Mesendoderm (in vitro differentiated cells): Measurements from ENCODE around the gene SMYD2.
A peak's percentile ranks its signal among the peaks of the same experiment; 100 is the strongest.

Experiments
- DNase-seq: peaks from one replicate; pipeline ENCODE4 v3.0.0; 2013
- H2AK5ac ChIP-seq: 2 replicates; pipeline ENCODE4 v1.6.1; 2013; ENCODE audit warnings: low read length, inconsistent platforms
- H2BK120ac ChIP-seq: 2 replicates; pipeline ENCODE4 v1.6.1; 2013; ENCODE audit warnings: low read depth, mild to moderate bottlenecking, low read length, moderate library complexity, mixed read lengths
- H2BK15ac ChIP-seq: replicated peaks from 2 replicates; pipeline ENCODE4 v1.6.1; 2013; ENCODE audit warnings: low read depth, mild to moderate bottlenecking, moderate library complexity
- H2BK5ac ChIP-seq: 2 replicates; pipeline ENCODE4 v1.6.1; 2013; ENCODE audit warnings: low read length, inconsistent platforms
- H3K18ac ChIP-seq: 2 replicates; pipeline ENCODE4 v1.6.1; 2013; ENCODE audit warnings: mild to moderate bottlenecking, low read length, mixed read lengths
- H3K23ac ChIP-seq: one replicate; pipeline ENCODE4 v1.6.1; 2013; ENCODE audit warnings: low read length
- H3K27ac ChIP-seq: 2 replicates; pipeline ENCODE4 v1.5.1; 2013; ENCODE audit warnings: low read depth, mild to moderate bottlenecking, inconsistent platforms, low read length, moderate library complexity
- H3K27me3 ChIP-seq: 2 replicates; pipeline ENCODE4 v1.6.1; 2013; ENCODE audit warnings: low read length, control low read depth, mild to moderate bottlenecking, inconsistent platforms; ENCODE audit not compliant: insufficient read depth, poor library complexity
- H3K36me3 ChIP-seq: 2 replicates; pipeline ENCODE4 v1.6.1; 2013; ENCODE audit warnings: low read length, inconsistent platforms; ENCODE audit not compliant: control insufficient read depth, insufficient read depth
- H3K4ac ChIP-seq: one replicate; pipeline ENCODE4 v1.6.1; 2013; ENCODE audit warnings: low read depth, mild to moderate bottlenecking, low read length, moderate library complexity
- H3K4me1 ChIP-seq: 2 replicates; pipeline ENCODE4 v1.6.1; 2013; ENCODE audit warnings: low read depth, low read length, inconsistent platforms; ENCODE audit not compliant: control insufficient read depth
- H3K4me2 ChIP-seq: 2 replicates; pipeline ENCODE4 v1.6.1; 2013; ENCODE audit warnings: low read length
- H3K4me3 ChIP-seq: 2 replicates; pipeline ENCODE4 v1.5.1; 2013; ENCODE audit warnings: mild to moderate bottlenecking, low read length
- H3K56ac ChIP-seq: one replicate; pipeline ENCODE4 v1.6.1; 2013; ENCODE audit warnings: low read length
- H3K79me1 ChIP-seq: 2 replicates; pipeline ENCODE4 v1.6.1; 2013; ENCODE audit warnings: low read length, inconsistent platforms
- H3K79me2 ChIP-seq: 2 replicates; pipeline ENCODE4 v1.6.1; 2013; ENCODE audit warnings: mild to moderate bottlenecking, low read length; ENCODE audit not compliant: control insufficient read depth, insufficient read depth
- H3K9ac ChIP-seq: 2 replicates; pipeline ENCODE4 v1.6.1; 2013; ENCODE audit warnings: low read length, inconsistent platforms
- H4K5ac ChIP-seq: one replicate; pipeline ENCODE4 v1.6.1; 2013; ENCODE audit warnings: low read length
- H4K8ac ChIP-seq: one replicate; pipeline ENCODE4 v1.6.1; 2013; ENCODE audit warnings: low read depth, mild to moderate bottlenecking, control low read depth, low read length, moderate library complexity
- WGBS: extraction: QIAGEN DNeasy Blood & Tissue Kit; methylation state at CpG from one replicate; pipeline ENCODE4 v1.1.7; 2013; ENCODE audit warnings: low lambda C conversion rate, missing lambda C conversion rate; ENCODE audit not compliant: insufficient coverage; ENCODE audit errors: extremely low coverage; 5-methylcytosine and 5-hydroxymethylcytosine counted together

Gene SMYD2

DNA sequence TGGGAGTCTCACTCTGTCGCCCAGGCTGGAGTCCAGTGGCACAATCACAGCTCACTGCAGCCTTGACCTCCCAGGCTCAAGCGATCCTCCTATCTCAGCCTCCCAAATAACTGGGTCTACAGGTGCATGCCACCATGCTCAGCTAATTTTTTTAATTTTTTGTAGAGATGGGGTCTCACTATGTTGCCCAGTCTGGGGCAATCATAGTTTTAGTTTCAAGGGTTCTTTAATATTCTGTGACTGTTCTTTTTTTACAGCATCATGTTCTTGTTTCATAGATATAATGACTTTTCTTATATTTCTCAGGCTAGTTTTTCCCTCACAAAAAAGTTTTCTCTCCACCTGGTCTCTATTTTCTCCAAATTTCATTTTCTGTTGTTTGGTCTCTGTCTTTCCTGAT lies 25.4 kb upstream of the SMYD2 start:
- Histone ChIP-seq H3K56ac (no peak overlapping the region), H3K27me3 (no peaks in the 10 kb centered on the region), H2BK120ac (no peak overlapping the region), H3K4me1 (no peaks in the 10 kb centered on the region), H3K79me2 (no peaks in the 10 kb centered on the region), H3K4ac (no peak overlapping the region), H2BK5ac (no peak overlapping the region), H3K23ac (no peak overlapping the region), H3K4me2 (no peak overlapping the region), H2BK15ac (no peak overlapping the region), H4K8ac (no peak overlapping the region), H2AK5ac (no peak overlapping the region), H3K79me1 (no peaks in the 10 kb centered on the region), H3K18ac (no peak overlapping the region), H3K9ac (no peak overlapping the region), H3K36me3 (no peaks in the 10 kb centered on the region), H4K5ac (no peak overlapping the region), H3K4me3 (no peak overlapping the region), H3K27ac (no peak overlapping the region)
- no CpG with 5 or more reads among the region's 2 CpGs for WGBS
- no peak for DNase-seq

DNA sequence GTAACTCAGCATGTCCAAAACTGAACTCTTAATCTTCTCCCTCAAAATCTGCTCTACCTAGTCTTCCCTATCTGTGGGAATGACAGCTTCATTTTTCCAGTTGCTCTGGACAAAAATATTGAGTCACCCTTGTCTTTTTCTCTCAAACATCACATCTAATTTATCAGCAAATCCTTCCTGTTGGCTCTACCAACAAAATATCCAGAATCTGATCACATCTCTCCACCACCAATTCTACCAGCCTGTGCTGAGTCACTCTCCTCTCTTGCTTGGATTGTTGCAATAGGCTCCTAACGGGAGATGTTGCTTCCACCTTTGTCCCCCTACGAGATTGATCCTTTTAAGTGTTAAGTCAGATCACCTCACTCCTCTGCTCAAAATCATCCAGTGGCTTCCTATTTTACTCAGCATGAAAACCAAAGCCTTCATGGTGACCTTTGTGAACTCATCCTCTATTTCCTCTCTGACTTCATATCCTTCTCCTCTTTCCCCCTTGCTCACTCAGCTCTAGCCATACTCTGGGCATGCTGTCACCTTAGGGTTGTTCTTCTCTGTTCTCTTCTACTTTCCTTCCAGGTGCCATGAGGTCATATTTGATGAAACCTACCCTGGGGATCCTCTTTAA lies 21.5 kb upstream of the SMYD2 start:
- H3K18ac ChIP-seq, result no peak overlapping the region
- H3K79me2 ChIP-seq, result no peaks in the 10 kb centered on the region
- H3K4me3 ChIP-seq, result no peak overlapping the region
- no peak overlapping the region for H3K23ac ChIP-seq
- H2BK15ac ChIP-seq, result no peak overlapping the region
- DNase-seq, result peak; percentile 48
- WGBS, result no CpG with 5 or more reads among the region's 2 CpGs
- H3K27me3 ChIP-seq, result no peaks in the 10 kb centered on the region
- no peak overlapping the region for H2BK5ac ChIP-seq
- H2AK5ac ChIP-seq, result no peak overlapping the region
- H3K56ac ChIP-seq, result peak overlapping the region; percentile 30
- no peaks in the 10 kb centered on the region for H3K79me1 ChIP-seq
- H4K5ac ChIP-seq, result no peak overlapping the region
- H3K4me2 ChIP-seq, result no peak overlapping the region
- no peaks in the 10 kb centered on the region for H3K36me3 ChIP-seq
- peaks cover 1% of the 10 kb centered on the region for H3K4me1 ChIP-seq
- no peak overlapping the region for H3K9ac ChIP-seq
- H3K4ac ChIP-seq, result no peak overlapping the region
- no peak overlapping the region for H2BK120ac ChIP-seq
- no peak overlapping the region for H4K8ac ChIP-seq
- no peak overlapping the region for H3K27ac ChIP-seq

GRCh38 chr1:214260561-214261205 lies 20.3 kb upstream of the SMYD2 start:
- H3K56ac ChIP-seq, result no peak overlapping the region
- no peak overlapping the region for H2BK5ac ChIP-seq
- WGBS, result no CpG with 5 or more reads among the region's 3 CpGs
- H3K18ac ChIP-seq, result no peak overlapping the region
- no peak overlapping the region for H3K4ac ChIP-seq
- H3K79me1 ChIP-seq, result no peaks in the 10 kb centered on the region
- H3K4me3 ChIP-seq, result no peak overlapping the region
- H2BK15ac ChIP-seq, result no peak overlapping the region
- H3K27ac ChIP-seq, result no peak overlapping the region
- H3K4me2 ChIP-seq, result no peak overlapping the region
- H2AK5ac ChIP-seq, result no peak overlapping the region
- no peak overlapping the region for H2BK120ac ChIP-seq
- no peak overlapping the region for H3K23ac ChIP-seq
- no peak for DNase-seq
- no peak overlapping the region for H4K5ac ChIP-seq
- no peak overlapping the region for H3K9ac ChIP-seq
- H3K27me3 ChIP-seq, result no peaks in the 10 kb centered on the region
- no peak overlapping the region for H4K8ac ChIP-seq
- H3K4me1 ChIP-seq, result peaks cover 1% of the 10 kb centered on the region
- H3K79me2 ChIP-seq, result no peaks in the 10 kb centered on the region
- H3K36me3 ChIP-seq, result no peaks in the 10 kb centered on the region

GRCh38 chr1:214261206-214262123 lies 19.5 kb upstream of the SMYD2 start:
- WGBS, result no CpG with 5 or more reads among the region's 15 CpGs
- H3K4me3 ChIP-seq, result no peak overlapping the region
- no peak overlapping the region for H2BK5ac ChIP-seq

GRCh38 chr1:214264196-214264595 lies 16.8 kb upstream of the SMYD2 start:
- Histone ChIP-seq H3K18ac (no peak overlapping the region), H3K36me3 (no peaks in the 10 kb centered on the region), H3K4me1 (peaks cover 1% of the 10 kb centered on the region), H3K23ac (no peak overlapping the region), H3K4me2 (no peak overlapping the region), H3K79me2 (no peaks in the 10 kb centered on the region), H3K27ac (no peak overlapping the region), H2AK5ac (no peak overlapping the region), H4K8ac (no peak overlapping the region), H3K27me3 (no peaks in the 10 kb centered on the region), H2BK15ac (no peak overlapping the region), H3K4ac (no peak overlapping the region), H2BK120ac (no peak overlapping the region), H3K4me3 (no peak overlapping the region), H2BK5ac (no peak overlapping the region), H3K9ac (no peak overlapping the region), H3K79me1 (no peaks in the 10 kb centered on the region), H4K5ac (no peak overlapping the region), H3K56ac (no peak overlapping the region)
- WGBS, result no CpG with 5 or more reads among the region's 4 CpGs
- no peak for DNase-seq

More at GRCh38 chr1:214261206-214262123, 19.5 kb upstream of the SMYD2 start:
- no peaks in the 10 kb centered on the region for H3K79me2 ChIP-seq
- no peak overlapping the region for H3K23ac ChIP-seq
- no peak overlapping the region for H3K4me2 ChIP-seq
- DNase-seq, result peak; percentile 80
- H2BK120ac ChIP-seq, result no peak overlapping the region
- H3K79me1 ChIP-seq, result no peaks in the 10 kb centered on the region
- H4K8ac ChIP-seq, result no peak overlapping the region
- H3K27me3 ChIP-seq, result no peaks in the 10 kb centered on the region
- no peak overlapping the region for H2BK15ac ChIP-seq
- peak overlapping the region; percentile 30 for H3K18ac ChIP-seq
- H3K56ac ChIP-seq, result peak overlapping the region; percentile 47
- H3K4me1 ChIP-seq, result peaks cover 1% of the 10 kb centered on the region
- H2AK5ac ChIP-seq, result no peak overlapping the region
- no peak overlapping the region for H4K5ac ChIP-seq
- H3K9ac ChIP-seq, result no peak overlapping the region
- H3K27ac ChIP-seq, result no peak overlapping the region
- H3K36me3 ChIP-seq, result no peaks in the 10 kb centered on the region
- no peak overlapping the region for H3K4ac ChIP-seq
